ENCODE results near the gene FXYD6. TPM values are rescaled to one million over a fixed set of nuclear protein-coding genes. Genes with fewer than 3 reads are reported as not detected.

The FXYD6 gene
- total and polyA plus RNA-seq, 7 experiments from 2014 or later: 0.10 to 5.4 (median 0.98) TPM; not detected in 4

- DNase-seq (peak in 1 of 9 donors; percentile 17), ATAC-seq (no peak)
- Mint-ChIP-seq H3K27ac (peak overlapping the region in 1 of 9 donors; percentile 0), H3K4me1 (peaks cover 16 to 36% (median 24%) of the 10 kb centered on the region in 7 donors), H3K36me3 (no peaks in the 10 kb centered on the region), H3K4me3 (no peak overlapping the region), H3K9me3 (no peaks in the 10 kb centered on the region), H3K27me3 (peaks cover 0 to 18% (median 0%) of the 10 kb centered on the region in 5 donors)
- Histone ChIP-seq H3K9me3 (ENCODE audit: control insufficient read depth in 2 of 3, low read length in 3 of 3) (no peaks in the 10 kb centered on the region), H3K4me1 (ENCODE audit: control insufficient read depth in 2 of 2, insufficient read depth in 2 of 2, low read length in 2 of 2) (peaks cover 25 to 27% of the 10 kb centered on the region in 2 donors), H3K36me3 (ENCODE audit: control insufficient read depth in 2 of 3, insufficient read depth in 3 of 3, low read length in 3 of 3) (no peaks in the 10 kb centered on the region), H3K4me3 (ENCODE audit: low read length) (no peak overlapping the region), H3K27me3 (ENCODE audit: control insufficient read depth in 2 of 2, insufficient read depth in 2 of 2, low read length in 2 of 2) (no peaks in the 10 kb centered on the region), H3K27ac (ENCODE audit: low read depth, low read length) (no peak overlapping the region)
- CTCF ChIA-PET: interaction anchor here (0.7 to 3.8 kb wide), 10 partner anchors 9 to 339 kb away, joined by 3 to 19 read pairs (median 4); partner anchors contain the start of gene FXYD2
- intact Hi-C loops (cut with micrococcal nuclease): no loop called here
- POLR2A ChIA-PET: interaction anchor here (1.1 kb wide), 1 partner anchor 10 kb away, joined by 5 read pairs; no protein-coding TSS in a partner anchor
These were observed 43.0 kb downstream of the FXYD6 start for GRCh38 chr11:117833401-117833891.

GRCh38 chr11:117832511-117832910, 43.9 kb downstream of the FXYD6 start:
- Histone ChIP-seq H3K4me1 (ENCODE audit: control insufficient read depth in 2 of 2, insufficient read depth in 2 of 2, low read length in 2 of 2) (peaks cover 34 to 36% of the 10 kb centered on the region in 2 donors), H3K27me3 (ENCODE audit: control insufficient read depth in 2 of 2, insufficient read depth in 2 of 2, low read length in 2 of 2) (no peaks in the 10 kb centered on the region), H3K27ac (ENCODE audit: low read depth, low read length) (no peak overlapping the region), H3K36me3 (ENCODE audit: control insufficient read depth in 2 of 3, insufficient read depth in 3 of 3, low read length in 3 of 3) (no peaks in the 10 kb centered on the region), H3K4me3 (ENCODE audit: low read length) (no peak overlapping the region), H3K9me3 (ENCODE audit: control insufficient read depth in 2 of 3, low read length in 3 of 3) (no peaks in the 10 kb centered on the region)
- Mint-ChIP-seq H3K4me3 (no peak overlapping the region), H3K36me3 (no peaks in the 10 kb centered on the region), H3K4me1 (peaks cover 21 to 40% (median 32%) of the 10 kb centered on the region in 7 donors), H3K27me3 (peaks cover 0 to 9% (median 0%) of the 10 kb centered on the region in 5 donors), H3K9me3 (no peaks in the 10 kb centered on the region), H3K27ac (peak overlapping the region in 4 of 9 donors; percentile 74 to 88 (median 80))
- ATAC-seq (no peak), DNase-seq (peak in 1 of 9 donors; percentile 13)
- ChIA-PET CTCF (interaction anchor here (0.9 to 3.8 kb wide), 6 partner anchors 9 to 340 kb away, joined by 3 to 19 read pairs (median 4); partner anchors contain the start of gene FXYD2), POLR2A (interaction anchor here (0.6 kb wide), 1 partner anchor 155 kb away, joined by 3 read pairs; no protein-coding TSS in a partner anchor)
- intact Hi-C loops (cut with micrococcal nuclease): no loop called here

- H3K27ac Mint-ChIP-seq: peak overlapping the region in 2 of 9 donors; percentile 79 to 88
- DNase-seq (peak in 1 of 9 donors; percentile 17), ATAC-seq (no peak)
- Histone ChIP-seq H3K36me3 (ENCODE audit: control insufficient read depth in 2 of 3, insufficient read depth in 3 of 3, low read length in 3 of 3) (no peaks in the 10 kb centered on the region), H3K9me3 (ENCODE audit: control insufficient read depth in 2 of 3, low read length in 3 of 3) (no peaks in the 10 kb centered on the region), H3K27me3 (ENCODE audit: control insufficient read depth in 2 of 2, insufficient read depth in 2 of 2, low read length in 2 of 2) (no peaks in the 10 kb centered on the region), H3K4me3 (ENCODE audit: low read length) (no peak overlapping the region), H3K4me1 (ENCODE audit: control insufficient read depth in 2 of 2, insufficient read depth in 2 of 2, low read length in 2 of 2) (peaks cover 34 to 38% of the 10 kb centered on the region in 2 donors), H3K27ac (ENCODE audit: low read depth, low read length) (no peak overlapping the region)
- H3K36me3 Mint-ChIP-seq: no peaks in the 10 kb centered on the region
- peaks cover 26 to 45% (median 38%) of the 10 kb centered on the region in 7 donors for H3K4me1 Mint-ChIP-seq
- intact Hi-C loops (cut with micrococcal nuclease): no loop called here
- peaks cover 0 to under 1% (median 0%) of the 10 kb centered on the region in 11 donors for H3K9me3 Mint-ChIP-seq
- POLR2A ChIA-PET: interaction anchor here (0.6 to 1.6 kb wide), 2 partner anchors 15 to 155 kb away, joined by 3 to 4 read pairs; no protein-coding TSS in a partner anchor
- CTCF ChIA-PET: interaction anchor here (0.6 to 1.4 kb wide), 2 partner anchors 24 to 115 kb away, joined by 3 to 4 read pairs; no protein-coding TSS in a partner anchor
- H3K4me3 Mint-ChIP-seq: peak overlapping the region in 1 of 10 donors; percentile 68
- peaks cover 0 to 5% (median 0%) of the 10 kb centered on the region in 5 donors for H3K27me3 Mint-ChIP-seq
These were observed 44.6 kb downstream of the FXYD6 start for GRCh38 chr11:117831661-117832415.

- no peaks in the 10 kb centered on the region for H3K36me3 ChIP-seq (ENCODE audit: control insufficient read depth in 2 of 3, insufficient read depth in 3 of 3, low read length in 3 of 3)
- H3K27ac ChIP-seq (ENCODE audit: low read depth, low read length): no peak overlapping the region
- POLR2A ChIA-PET: interaction anchor here (1.6 kb wide), 1 partner anchor 13 kb away, joined by 4 read pairs; no protein-coding TSS in a partner anchor
- DNase-seq (peak in 2 of 9 donors; percentile 21), ATAC-seq (no peak)
- no peak overlapping the region for H3K4me3 ChIP-seq (ENCODE audit: low read length)
- Mint-ChIP-seq H3K4me1 (peaks cover 33 to 55% (median 43%) of the 10 kb centered on the region in 7 donors), H3K27me3 (peaks cover 0 to 3% (median 0%) of the 10 kb centered on the region in 5 donors), H3K36me3 (no peaks in the 10 kb centered on the region), H3K9me3 (peaks cover 0 to 3% (median 0%) of the 10 kb centered on the region in 11 donors), H3K4me3 (peak overlapping the region in 5 of 10 donors; percentile 31 to 68 (median 48)), H3K27ac (peak overlapping the region in 8 of 9 donors; percentile 15 to 88 (median 69))
- intact Hi-C loops (cut with micrococcal nuclease): no loop called here
- CTCF ChIA-PET: interaction anchor here (1.0 to 1.3 kb wide), 2 partner anchors 117 to 222 kb away, joined by 3 to 4 read pairs; no protein-coding TSS in a partner anchor
- H3K27me3 ChIP-seq (ENCODE audit: control insufficient read depth in 2 of 2, insufficient read depth in 2 of 2, low read length in 2 of 2): no peaks in the 10 kb centered on the region
- peaks cover 34 to 38% of the 10 kb centered on the region in 2 donors for H3K4me1 ChIP-seq (ENCODE audit: control insufficient read depth in 2 of 2, insufficient read depth in 2 of 2, low read length in 2 of 2)
- H3K9me3 ChIP-seq (ENCODE audit: control insufficient read depth in 2 of 3, low read length in 3 of 3): no peaks in the 10 kb centered on the region
These were observed 45.6 kb downstream of the FXYD6 start for GRCh38 chr11:117830674-117831351.

GRCh38 chr11:117830072-117830471, 46.4 kb downstream of the FXYD6 start:
- Histone ChIP-seq H3K4me1 (ENCODE audit: control insufficient read depth in 2 of 2, insufficient read depth in 2 of 2, low read length in 2 of 2) (peaks cover 34 to 38% of the 10 kb centered on the region in 2 donors), H3K36me3 (ENCODE audit: control insufficient read depth in 2 of 3, insufficient read depth in 3 of 3, low read length in 3 of 3) (no peaks in the 10 kb centered on the region), H3K9me3 (ENCODE audit: control insufficient read depth in 2 of 3, low read length in 3 of 3) (no peaks in the 10 kb centered on the region), H3K27me3 (ENCODE audit: control insufficient read depth in 2 of 2, insufficient read depth in 2 of 2, low read length in 2 of 2) (no peaks in the 10 kb centered on the region), H3K4me3 (ENCODE audit: low read length) (no peak overlapping the region), H3K27ac (ENCODE audit: low read depth, low read length) (no peak overlapping the region)
- Mint-ChIP-seq H3K27me3 (peaks cover 0 to 3% (median 0%) of the 10 kb centered on the region in 5 donors), H3K4me3 (peak overlapping the region in 4 of 10 donors; percentile 45 to 68 (median 55)), H3K9me3 (peaks cover 0 to 3% (median 0%) of the 10 kb centered on the region in 11 donors), H3K36me3 (no peaks in the 10 kb centered on the region), H3K27ac (peak overlapping the region in 8 of 9 donors; percentile 15 to 88 (median 68)), H3K4me1 (peaks cover 39 to 63% (median 43%) of the 10 kb centered on the region in 7 donors)
- DNase-seq (peak in 1 of 9 donors; percentile 13), ATAC-seq (no peak)
- ChIA-PET CTCF (interaction anchor here (1.0 to 2.3 kb wide), 3 partner anchors 117 to 223 kb away, joined by 3 to 18 read pairs (median 4); no protein-coding TSS in a partner anchor), POLR2A (interaction anchor here (0.5 to 1.1 kb wide), 2 partner anchors 12 to 14 kb away, joined by 3 read pairs; no protein-coding TSS in a partner anchor)
- intact Hi-C loops (cut with micrococcal nuclease): no loop called here

- no peak for ATAC-seq
- no peak overlapping the region for H3K4me3 ChIP-seq (ENCODE audit: low read length)
- Mint-ChIP-seq H3K27me3 (peaks cover 0 to 3% (median 0%) of the 10 kb centered on the region in 5 donors), H3K4me3 (peak overlapping the region in 1 of 10 donors; percentile 35), H3K4me1 (peaks cover 43 to 67% (median 45%) of the 10 kb centered on the region in 7 donors), H3K36me3 (no peaks in the 10 kb centered on the region), H3K27ac (peak overlapping the region in 1 of 9 donors; percentile 49), H3K9me3 (peaks cover 0 to 3% (median 0%) of the 10 kb centered on the region in 11 donors)
- no peaks in the 10 kb centered on the region for H3K9me3 ChIP-seq (ENCODE audit: control insufficient read depth in 2 of 3, low read length in 3 of 3)
- peaks cover 34 to 41% of the 10 kb centered on the region in 2 donors for H3K4me1 ChIP-seq (ENCODE audit: control insufficient read depth in 2 of 2, insufficient read depth in 2 of 2, low read length in 2 of 2)
- no peaks in the 10 kb centered on the region for H3K36me3 ChIP-seq (ENCODE audit: control insufficient read depth in 2 of 3, insufficient read depth in 3 of 3, low read length in 3 of 3)
- H3K27ac ChIP-seq (ENCODE audit: low read depth, low read length): no peak overlapping the region
- CTCF ChIA-PET: interaction anchor here (2.3 kb wide), 1 partner anchor 223 kb away, joined by 18 read pairs; no protein-coding TSS in a partner anchor
- peak in 1 of 9 donors; percentile 25 for DNase-seq
- POLR2A ChIA-PET: interaction anchor here (1.1 kb wide), 1 partner anchor 13 kb away, joined by 3 read pairs; no protein-coding TSS in a partner anchor
- H3K27me3 ChIP-seq (ENCODE audit: control insufficient read depth in 2 of 2, insufficient read depth in 2 of 2, low read length in 2 of 2): no peaks in the 10 kb centered on the region
- intact Hi-C loops (cut with micrococcal nuclease): loop anchor here in 1 of 2 donors (1.0 kb wide), 1 partner anchor 14 kb away; no protein-coding TSS in a partner anchor
These were observed 47.1 kb downstream of the FXYD6 start for GRCh38 chr11:117829369-117829725.

All from naive thymus-derived CD4-positive, alpha-beta T cell (primary cell).